ENCODE data around the gene ZNF385A. TPM values are rescaled to one million over a fixed set of nuclear protein-coding genes. Genes with fewer than 3 reads are reported as not detected.
"Not testable (repeated sequence)": the region's sequence is repeated elsewhere in the genome, so short reads cannot be mapped to it uniquely, and the experiment has no call there.

The ZNF385A gene
- total and polyA plus RNA-seq, 4 donors: 4.1 to 27.6 (median 16.8) TPM

DNA sequence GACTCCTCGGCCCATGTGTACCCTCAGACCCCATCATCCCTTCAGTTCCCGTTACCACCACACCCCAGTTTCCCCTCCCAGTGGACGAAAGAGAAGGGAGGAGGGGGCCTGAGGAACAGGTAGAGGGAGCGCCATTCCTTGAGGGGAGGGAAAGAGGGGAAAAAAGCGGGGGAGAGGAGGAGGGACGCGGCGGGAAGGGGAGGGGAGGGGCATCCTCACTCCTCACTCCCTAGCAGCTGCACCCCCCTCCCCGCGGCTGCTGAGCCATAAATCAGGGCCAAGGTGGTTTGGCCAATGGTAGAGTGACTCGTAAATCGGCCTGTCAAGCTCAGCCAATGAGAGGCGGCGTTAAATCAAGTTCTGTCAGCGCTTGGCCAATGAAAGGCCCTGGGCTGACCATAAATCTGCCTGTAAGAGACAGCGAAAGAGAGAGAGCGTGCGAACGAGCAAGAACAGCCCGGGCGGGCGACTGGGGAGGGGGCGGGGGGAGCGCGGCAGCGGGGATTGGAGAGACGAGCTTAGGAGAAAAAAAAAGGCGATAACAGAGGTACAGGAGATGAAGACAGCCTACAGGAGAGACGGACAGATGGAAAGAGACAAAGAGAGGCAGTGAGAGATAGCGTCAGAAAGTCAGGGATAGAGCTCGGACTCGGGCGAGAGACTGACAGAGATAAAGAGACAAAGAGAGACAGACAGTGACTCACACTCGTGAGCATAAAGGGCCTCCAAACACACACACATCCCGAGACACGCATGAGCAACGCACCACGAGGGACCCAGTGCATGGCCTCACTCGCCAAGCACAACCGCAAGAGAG lies 25.4 kb downstream of the ZNF385A start:
- peak overlapping the region; percentile 9 to 75 for H3K27ac ChIP-seq (ENCODE audit: low read depth in 1 of 2, low read length in 2 of 2)

DNA sequence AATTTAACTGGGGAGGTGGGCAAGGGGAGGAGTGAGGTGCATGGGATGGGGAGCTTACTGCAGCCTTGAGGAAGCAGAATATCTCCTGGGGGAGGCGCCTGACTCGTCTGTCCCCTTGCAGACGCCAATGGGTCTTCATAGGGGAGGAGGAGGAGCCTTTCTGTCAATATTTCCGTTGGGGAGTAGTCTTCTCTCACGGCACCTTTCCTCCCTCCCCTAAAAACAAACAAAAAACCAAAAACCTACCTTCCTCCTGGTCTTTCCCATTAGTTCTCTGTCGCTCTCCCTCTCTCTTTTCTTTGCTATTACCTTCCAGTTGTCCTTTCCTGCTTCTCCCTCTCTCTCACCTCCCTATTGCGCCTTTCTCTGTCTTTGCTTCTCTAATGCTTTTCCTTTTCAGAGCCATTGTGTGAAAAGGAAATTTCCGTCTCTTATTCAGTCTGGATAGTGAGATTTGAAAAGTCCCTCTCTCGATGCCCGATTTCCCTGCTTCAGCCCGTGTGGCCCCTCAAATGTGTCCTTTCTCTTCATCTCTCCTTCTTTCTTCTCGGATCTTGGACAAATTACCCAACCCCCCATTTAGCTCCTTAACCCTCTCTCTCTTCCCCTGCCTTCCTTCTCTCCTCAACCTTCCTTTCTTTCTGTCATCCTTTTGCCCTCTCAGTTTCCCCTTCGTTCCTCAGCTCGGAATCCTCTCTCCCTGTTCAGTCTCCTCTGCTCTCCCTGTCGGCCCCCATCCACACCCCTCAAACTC lies 26.2 kb downstream of the ZNF385A start:
- intact Hi-C loops (cut with DNase I): loop anchor here (2.0 to 5.0 kb wide), 2 partner anchors 22 to 141 kb away; no protein-coding TSS in a partner anchor
- Histone ChIP-seq H3K36me3 (ENCODE audit: control insufficient read depth in 1 of 2, insufficient read depth in 2 of 2, low read length in 1 of 2) (no peaks in the 10 kb centered on the region), H3K9me3 (ENCODE audit: control insufficient read depth, low read length) (no peaks in the 10 kb centered on the region), H3K4me3 (ENCODE audit: low read length in 2 of 2) (peak overlapping the region; percentile 15 to 31), H3K27ac (ENCODE audit: low read depth in 1 of 2, low read length in 2 of 2) (peak overlapping the region in 1 of 2 donors; percentile 43), H3K27me3 (ENCODE audit: control insufficient read depth in 1 of 2, insufficient read depth in 2 of 2, low read length in 1 of 2) (no peaks in the 10 kb centered on the region), H3K4me1 (ENCODE audit: control insufficient read depth in 1 of 2, insufficient read depth in 2 of 2, low read length in 2 of 2) (no peaks in the 10 kb centered on the region)
- DNase-seq (no peak), ATAC-seq (ENCODE audit: low FRiP score) (no peak)
- WGBS, 2 donors: 3 to 6% methylated on average over 15 of the region's 15 CpGs

More for the DNA sequence above, 25.4 kb downstream of the ZNF385A start:
- intact Hi-C loops (cut with DNase I): loop anchor here (2.0 to 5.0 kb wide), 2 partner anchors 22 to 142 kb away; no protein-coding TSS in a partner anchor
- Histone ChIP-seq H3K27me3 (ENCODE audit: control insufficient read depth in 1 of 2, insufficient read depth in 2 of 2, low read length in 1 of 2) (no peaks in the 10 kb centered on the region), H3K4me3 (ENCODE audit: low read length in 2 of 2) (peak overlapping the region; percentile 31 to 40), H3K36me3 (ENCODE audit: control insufficient read depth in 1 of 2, insufficient read depth in 2 of 2, low read length in 1 of 2) (no peaks in the 10 kb centered on the region), H3K9me3 (ENCODE audit: control insufficient read depth, low read length) (no peaks in the 10 kb centered on the region), H3K4me1 (ENCODE audit: control insufficient read depth in 1 of 2, insufficient read depth in 2 of 2, low read length in 2 of 2) (no peaks in the 10 kb centered on the region)
- peak; percentile 96 to 97 for DNase-seq
- peak; percentile 95 for ATAC-seq (ENCODE audit: low FRiP score)
- WGBS, 2 donors: 1% methylated on average over 39 to 40 of the region's 40 CpGs

DNA sequence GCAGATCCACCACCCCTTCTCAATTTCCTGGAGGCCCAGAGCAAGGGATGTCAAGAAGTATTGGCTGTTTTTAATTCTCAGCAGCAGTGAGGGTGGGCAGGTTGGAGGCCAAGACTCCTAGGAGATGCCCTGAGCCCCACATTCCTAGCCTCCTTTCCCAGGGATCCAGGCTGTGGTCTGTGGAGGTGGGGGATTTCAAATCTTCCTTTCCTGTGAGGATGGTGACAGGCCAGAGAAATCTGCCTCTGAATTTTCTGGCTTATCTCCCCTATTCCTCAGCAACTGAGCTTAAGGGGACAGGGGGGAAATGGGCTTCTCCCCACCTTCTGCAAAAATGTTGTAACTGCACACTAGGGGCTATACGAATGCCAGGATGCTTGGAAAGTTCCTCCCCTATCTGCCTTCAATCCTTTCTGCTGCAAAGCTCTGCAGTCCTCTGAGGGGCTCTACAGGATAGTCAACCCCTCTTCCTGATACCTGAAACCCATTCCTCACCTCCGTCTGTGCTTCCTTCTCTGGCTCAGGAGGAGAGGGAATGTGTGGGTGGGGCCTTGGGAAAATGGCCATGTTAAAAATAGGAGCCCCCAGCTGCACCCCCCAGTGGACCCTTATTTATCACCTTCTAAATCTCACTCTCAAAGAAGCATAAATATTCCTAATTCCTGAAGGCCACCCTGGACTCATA lies 26.9 kb downstream of the ZNF385A start:
- ATAC-seq (ENCODE audit: low FRiP score): no peak
- intact Hi-C loops (cut with DNase I): loop anchor here (2.0 to 5.0 kb wide), 2 partner anchors 21 to 140 kb away; no protein-coding TSS in a partner anchor
- Histone ChIP-seq H3K36me3 (ENCODE audit: control insufficient read depth in 1 of 2, insufficient read depth in 2 of 2, low read length in 1 of 2) (no peaks in the 10 kb centered on the region), H3K4me3 (ENCODE audit: low read length in 2 of 2) (no peak overlapping the region), H3K4me1 (ENCODE audit: control insufficient read depth in 1 of 2, insufficient read depth in 2 of 2, low read length in 2 of 2) (no peaks in the 10 kb centered on the region), H3K9me3 (ENCODE audit: control insufficient read depth, low read length) (no peaks in the 10 kb centered on the region), H3K27ac (ENCODE audit: low read depth in 1 of 2, low read length in 2 of 2) (no peak overlapping the region), H3K27me3 (ENCODE audit: control insufficient read depth in 1 of 2, insufficient read depth in 2 of 2, low read length in 1 of 2) (no peaks in the 10 kb centered on the region)
- no peak for DNase-seq
- WGBS, 2 donors: 37 to 45% methylated on average over 2 of the region's 2 CpGs

- WGBS, 2 donors: 74 to 80% methylated on average over 4 of the region's 4 CpGs
- Histone ChIP-seq H3K27me3 (ENCODE audit: control insufficient read depth in 1 of 2, insufficient read depth in 2 of 2, low read length in 1 of 2) (no peaks in the 10 kb centered on the region), H3K9me3 (ENCODE audit: control insufficient read depth, low read length) (no peaks in the 10 kb centered on the region), H3K4me1 (ENCODE audit: control insufficient read depth in 1 of 2, insufficient read depth in 2 of 2, low read length in 2 of 2) (no peaks in the 10 kb centered on the region), H3K27ac (ENCODE audit: low read depth in 1 of 2, low read length in 2 of 2) (no peak overlapping the region), H3K4me3 (ENCODE audit: low read length in 2 of 2) (no peak overlapping the region), H3K36me3 (ENCODE audit: control insufficient read depth in 1 of 2, insufficient read depth in 2 of 2, low read length in 1 of 2) (no peaks in the 10 kb centered on the region)
- no peak for ATAC-seq (ENCODE audit: low FRiP score)
- no peak for DNase-seq
- intact Hi-C loops (cut with DNase I): loop anchor here in 1 of 2 donors (5.0 kb wide), 1 partner anchor 140 kb away; no protein-coding TSS in a partner anchor
These were observed 27.6 kb downstream of the ZNF385A start for GRCh38 chr12:54356951-54357356.

- H3K27ac ChIP-seq (ENCODE audit: low read depth in 1 of 2, low read length in 2 of 2): no peak overlapping the region
- DNase-seq (no peak), ATAC-seq (ENCODE audit: low FRiP score) (no peak)
- H3K27me3 ChIP-seq (ENCODE audit: control insufficient read depth in 1 of 2, insufficient read depth in 2 of 2, low read length in 1 of 2): no peaks in the 10 kb centered on the region
- H3K9me3 ChIP-seq (ENCODE audit: control insufficient read depth, low read length): no peaks in the 10 kb centered on the region
- H3K36me3 ChIP-seq (ENCODE audit: control insufficient read depth in 1 of 2, insufficient read depth in 2 of 2, low read length in 1 of 2): no peaks in the 10 kb centered on the region
- 83 to 87% methylated on average over 3 of the region's 3 CpGs for WGBS, 2 donors
- H3K4me3 ChIP-seq (ENCODE audit: low read length in 2 of 2): no peak overlapping the region
- no peaks in the 10 kb centered on the region for H3K4me1 ChIP-seq (ENCODE audit: control insufficient read depth in 1 of 2, insufficient read depth in 2 of 2, low read length in 2 of 2)
- intact Hi-C loops (cut with DNase I): loop anchor here in 1 of 2 donors (5.0 kb wide), 1 partner anchor 139 kb away; no protein-coding TSS in a partner anchor
These were observed 28.3 kb downstream of the ZNF385A start for GRCh38 chr12:54356228-54356627.

DNA sequence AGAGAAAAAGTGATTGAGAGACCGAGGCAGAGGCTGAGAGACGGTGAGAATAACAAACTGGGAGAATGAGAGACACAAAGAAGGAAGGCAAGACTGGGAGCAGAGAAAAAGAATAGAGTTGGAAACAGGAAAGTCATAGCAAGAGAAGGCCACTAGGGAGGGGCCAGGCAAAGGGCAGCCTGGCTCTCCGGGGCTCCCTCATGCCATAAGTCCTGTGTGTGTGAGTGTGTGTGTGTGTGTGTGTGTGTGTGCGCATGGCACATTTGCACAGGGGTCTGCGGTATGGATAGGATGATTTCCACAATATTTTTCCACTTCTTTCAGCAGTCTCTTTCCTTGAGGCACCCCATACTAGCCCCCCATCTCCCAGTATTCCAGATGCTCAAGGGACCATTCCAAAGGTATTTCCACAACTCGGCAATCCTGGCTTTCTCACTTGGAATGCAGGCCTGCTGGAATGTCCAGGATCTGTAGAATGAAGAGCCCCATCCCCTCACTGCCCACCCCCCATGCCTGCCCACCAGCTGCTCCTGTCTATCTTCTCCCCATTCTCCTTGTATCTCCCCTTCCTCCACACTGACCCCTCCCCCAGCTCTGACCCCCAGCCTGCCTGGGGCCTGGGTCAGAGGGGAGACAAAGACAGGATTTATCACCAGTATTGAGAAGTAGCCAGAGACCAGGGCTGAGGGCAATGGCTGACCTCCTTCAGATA lies 29.3 kb downstream of the ZNF385A start:
- H3K9me3 ChIP-seq (ENCODE audit: control insufficient read depth, low read length): no peaks in the 10 kb centered on the region
- no peak for ATAC-seq (ENCODE audit: low FRiP score)
- no peak overlapping the region for H3K27ac ChIP-seq (ENCODE audit: low read depth in 1 of 2, low read length in 2 of 2)
- no peaks in the 10 kb centered on the region for H3K4me1 ChIP-seq (ENCODE audit: control insufficient read depth in 1 of 2, insufficient read depth in 2 of 2, low read length in 2 of 2)
- no peak for DNase-seq
- H3K27me3 ChIP-seq (ENCODE audit: control insufficient read depth in 1 of 2, insufficient read depth in 2 of 2, low read length in 1 of 2): no peaks in the 10 kb centered on the region
- WGBS, 2 donors: 68 to 72% methylated on average over 6 of the region's 6 CpGs
- intact Hi-C loops (cut with DNase I): loop anchor here in 1 of 2 donors (5.0 kb wide), 1 partner anchor 138 kb away; no protein-coding TSS in a partner anchor
- H3K36me3 ChIP-seq (ENCODE audit: control insufficient read depth in 1 of 2, insufficient read depth in 2 of 2, low read length in 1 of 2): peaks cover 0 to 1% of the 10 kb centered on the region in 2 donors
- no peak overlapping the region for H3K4me3 ChIP-seq (ENCODE audit: low read length in 2 of 2)

DNA sequence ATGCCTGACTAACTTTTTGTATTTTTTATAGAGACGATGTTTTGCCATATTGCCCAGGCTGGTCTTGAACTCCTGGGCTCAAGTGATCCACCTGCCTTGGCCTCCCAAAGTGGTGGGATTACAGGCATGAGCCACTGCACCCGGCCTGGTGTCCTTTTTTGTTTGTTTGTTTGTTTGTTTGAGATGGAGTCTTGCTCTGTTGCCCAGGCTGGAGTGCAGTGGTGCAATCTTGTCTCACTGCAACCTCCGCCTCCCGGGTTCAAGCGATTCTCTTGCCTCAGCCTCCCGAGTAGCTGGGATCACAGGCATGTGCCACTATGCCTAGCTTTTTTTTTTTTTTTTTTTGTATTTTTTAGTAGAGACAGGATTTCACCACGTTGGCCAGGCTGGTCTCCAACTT lies 30.3 kb downstream of the ZNF385A start:
- H3K4me3 ChIP-seq (ENCODE audit: low read length in 2 of 2); H3K4me1 ChIP-seq (ENCODE audit: control insufficient read depth in 1 of 2, insufficient read depth in 2 of 2, low read length in 2 of 2); DNase-seq; ATAC-seq (ENCODE audit: low FRiP score); H3K9me3 ChIP-seq (ENCODE audit: control insufficient read depth, low read length); H3K36me3 ChIP-seq (ENCODE audit: control insufficient read depth in 1 of 2, insufficient read depth in 2 of 2, low read length in 1 of 2); intact Hi-C loops (cut with DNase I); H3K27me3 ChIP-seq (ENCODE audit: control insufficient read depth in 1 of 2, insufficient read depth in 2 of 2, low read length in 1 of 2); H3K27ac ChIP-seq (ENCODE audit: low read depth in 1 of 2, low read length in 2 of 2): not testable (repeated sequence)
- 71 to 75% methylated on average over 7 of the region's 7 CpGs for WGBS, 2 donors
